Transverse colon (tissue), 4 donors: Measurements from ENCODE around the gene LIPI. TPM values are rescaled to one million over a fixed set of nuclear protein-coding genes. Genes with fewer than 3 reads are reported as not detected.
A peak's percentile ranks its signal among the peaks of the same experiment; 100 is the strongest.

ENCODE experiments used
- DNase-seq: peaks from one replicate; pipeline ENCODE4 v3.0.0-alpha.2; 2019
- H3K27ac ChIP-seq, 4 donors: fragments of 200-600 bp; sonication (generic); 2 replicates each; pipeline ENCODE4 v1.5.1; 2016 to 2018; ENCODE audit warnings: inconsistent platforms in 4 of 4
- H3K27me3 ChIP-seq: fragments of 200-600 bp; sonication (generic); 2 replicates; pipeline ENCODE4 v1.5.1; 2017; ENCODE audit warnings: inconsistent platforms
- H3K36me3 ChIP-seq, 4 donors: fragments of 200-600 bp; sonication (generic); 2 replicates each; pipeline ENCODE4 v1.5.1; 2017 to 2019; ENCODE audit warnings: inconsistent platforms in 4 of 4
- H3K4me1 ChIP-seq, 4 donors: fragments of 200-600 bp; sonication (generic); 2 replicates each; pipeline ENCODE4 v1.5.1; 2017 to 2020; ENCODE audit warnings: inconsistent platforms in 4 of 4
- H3K4me3 ChIP-seq, 4 donors: fragments of 200-600 bp; sonication (generic); 1 replicate in 1 of 4; 2 replicates in 3 of 4; pipeline versions ENCODE4 v1.5.1 to v1.6.1; 2017 to 2019; ENCODE audit warnings: inconsistent platforms in 4 of 4
- H3K9me3 ChIP-seq, 2 donors: fragments of 200-600 bp; sonication (generic); 2 replicates each; pipeline ENCODE4 v1.5.1; 2017 to 2019; ENCODE audit warnings: inconsistent platforms in 2 of 2
- EP300 ChIP-seq: sonication (generic); formaldehyde crosslinking; IDR thresholded peaks from one replicate; pipeline ENCODE4 v1.6.1; 2017; ENCODE audit warnings: antibody characterized with exemption, low read depth
- POLR2A ChIP-seq: fragments of 450-650 bp; IDR thresholded peaks from one replicate; pipeline ENCODE4 v1.6.1; 2016; ENCODE audit warnings: antibody characterized with exemption, mild to moderate bottlenecking, moderate library complexity
- POLR2AphosphoS5 ChIP-seq, 3 donors: sonication (generic); formaldehyde crosslinking; IDR thresholded peaks; one replicate each; pipeline ENCODE4 v1.6.1; 2016; ENCODE audit warnings: antibody characterized with exemption in 3 of 3
- WGBS, 2 donors: methylation state at CpG; one replicate each; pipeline ENCODE4 v1.1.5; 2018; ENCODE audit warnings: low coverage in 1 of 2; 5-methylcytosine and 5-hydroxymethylcytosine counted together
- in situ Hi-C, 4 donors: fragments of 200-750 bp; cut with MboI; loops; one replicate each; pipeline versions ENCODE4 v1.15.0 to v1.15.1; 2017; ENCODE audit warnings: low sequenced_read_pairs in 3 of 4, low pct_ligation_motif_present in 1 of 4, low pct_unique_long_range_greater_than_20kb in 1 of 4
- intact Hi-C: fragments of 100-400 bp; cut with DNase I; formaldehyde crosslinking; loops from one replicate; pipeline ENCODE4 v1.15.1; 2023; ENCODE audit warnings: low total_unique reads
- total RNA-seq, 4 donors: library from RNA; depleted of rRNA; stranded (reverse); fragments of >200 nt; gene quantifications; one replicate each; pipeline ENCODE4 v1.1.0, GENCODE V29; 2016
- TF ChIP-seq, protein P1 (sequence below), 5 experiments: fragments of 200-600 bp in 3 of 5; fragments of 450-650 bp in 2 of 5; sonication (generic) in 3 of 5; IDR thresholded peaks; 1 replicate in 2 of 5; 2 replicates in 3 of 5; pipeline ENCODE4 v1.5.1; 2016 to 2017; ENCODE audit warnings: antibody characterized with exemption in 5 of 5, inconsistent platforms in 3 of 5, mild to moderate bottlenecking in 2 of 5, moderate library complexity in 1 of 5

The LIPI gene
- not detected for total RNA-seq

DNA sequence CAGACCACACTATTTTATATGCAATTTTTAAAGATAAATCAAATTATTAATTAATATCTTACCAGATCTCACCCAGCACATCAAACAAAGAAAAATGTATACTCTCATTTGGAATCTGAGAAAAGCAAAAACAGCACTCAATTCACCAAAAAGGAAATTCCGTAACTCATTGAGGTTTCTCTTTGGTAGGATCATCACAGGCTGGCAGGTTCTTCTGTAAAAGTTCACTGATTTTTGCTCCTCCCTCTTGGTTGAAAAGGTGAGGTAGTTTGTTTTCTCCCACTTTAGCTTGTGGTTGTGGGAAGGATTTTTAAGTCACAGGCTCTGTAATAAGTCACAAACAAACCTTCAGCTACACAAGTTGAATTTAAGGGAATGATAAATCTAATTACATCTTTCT lies at the start of gene LIPI:
LIPI (minus strand) TSS at position 218 of the 400 bp plus-strand sequence; CDS start at position 108, 110 bp downstream.
- Histone ChIP-seq H3K4me3 (no peak within 1 kb of the TSS), H3K27me3 (peaks cover 16% of the 10 kb centered on the region), H3K4me1 (no peaks in the 10 kb centered on the region), H3K27ac (no peak within 1 kb of the TSS), H3K9me3 (no peaks in the 10 kb centered on the region), H3K36me3 (no peaks in the 10 kb centered on the region)
- intact Hi-C loops (no loop called here), in situ Hi-C loops (no loop called here)
- no peak for DNase-seq
- TF ChIP-seq POLR2A (no peak), POLR2AphosphoS5 (IDR thresholded peaks at IDR 0.05) (no peak), EP300 (no peak)
- TF ChIP-seq, protein P1, sequence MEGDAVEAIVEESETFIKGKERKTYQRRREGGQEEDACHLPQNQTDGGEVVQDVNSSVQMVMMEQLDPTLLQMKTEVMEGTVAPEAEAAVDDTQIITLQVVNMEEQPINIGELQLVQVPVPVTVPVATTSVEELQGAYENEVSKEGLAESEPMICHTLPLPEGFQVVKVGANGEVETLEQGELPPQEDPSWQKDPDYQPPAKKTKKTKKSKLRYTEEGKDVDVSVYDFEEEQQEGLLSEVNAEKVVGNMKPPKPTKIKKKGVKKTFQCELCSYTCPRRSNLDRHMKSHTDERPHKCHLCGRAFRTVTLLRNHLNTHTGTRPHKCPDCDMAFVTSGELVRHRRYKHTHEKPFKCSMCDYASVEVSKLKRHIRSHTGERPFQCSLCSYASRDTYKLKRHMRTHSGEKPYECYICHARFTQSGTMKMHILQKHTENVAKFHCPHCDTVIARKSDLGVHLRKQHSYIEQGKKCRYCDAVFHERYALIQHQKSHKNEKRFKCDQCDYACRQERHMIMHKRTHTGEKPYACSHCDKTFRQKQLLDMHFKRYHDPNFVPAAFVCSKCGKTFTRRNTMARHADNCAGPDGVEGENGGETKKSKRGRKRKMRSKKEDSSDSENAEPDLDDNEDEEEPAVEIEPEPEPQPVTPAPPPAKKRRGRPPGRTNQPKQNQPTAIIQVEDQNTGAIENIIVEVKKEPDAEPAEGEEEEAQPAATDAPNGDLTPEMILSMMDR (IDR thresholded peaks at IDR 0.05) = no peak
- 47 to 62% methylated on average over 1 of the region's 1 CpG for WGBS, 2 donors

DNA sequence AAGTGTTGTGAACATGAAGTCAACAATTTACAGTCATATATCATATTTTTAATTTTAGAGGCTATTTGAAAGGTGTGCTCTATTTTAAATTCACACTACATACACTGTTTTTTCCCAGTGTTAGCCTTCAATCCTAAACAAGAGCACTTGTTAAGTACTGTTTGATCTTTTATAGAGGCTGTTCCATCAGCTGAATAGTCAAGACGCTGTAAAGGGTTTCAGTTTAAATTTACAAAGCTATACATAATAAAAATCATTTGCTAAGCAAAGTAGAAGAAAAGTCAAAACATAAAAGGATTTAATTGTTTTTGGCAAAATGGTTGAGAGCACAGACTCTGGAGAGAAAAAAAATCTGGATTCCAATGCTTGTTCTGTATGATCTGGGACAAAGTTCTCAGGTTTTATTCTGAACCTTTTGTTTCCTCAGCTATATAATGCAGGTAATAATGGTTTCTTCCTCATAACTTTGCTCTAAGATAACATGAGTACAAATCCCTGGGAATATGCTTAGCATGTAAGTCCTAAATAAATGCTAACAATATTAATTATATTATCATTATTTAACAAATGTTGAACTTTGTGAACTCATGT lies 49.5 kb upstream of the LIPI start:
- no peaks in the 10 kb centered on the region for H3K36me3 ChIP-seq
- no peak for TF ChIP-seq EP300
- TF ChIP-seq POLR2AphosphoS5 (IDR thresholded peaks at IDR 0.05) = peak in 1 of 3 donors; percentile 8
- peak overlapping the region in 1 of 4 donors; percentile 17 for H3K4me3 ChIP-seq
- DNase-seq = no peak
- no peaks in the 10 kb centered on the region for H3K27me3 ChIP-seq
- H3K9me3 ChIP-seq = no peaks in the 10 kb centered on the region
- H3K4me1 ChIP-seq = peaks cover 0 to 49% (median 16%) of the 10 kb centered on the region in 4 donors
- intact Hi-C loops = no loop called here
- H3K27ac ChIP-seq = peak overlapping the region; percentile 49 to 69 (median 58)
- in situ Hi-C loops = loop anchor here in 2 of 4 donors (10.0 to 25.0 kb wide), 2 partner anchors 1325 to 1327 kb away; no protein-coding TSS in a partner anchor
- 7 to 20% methylated on average over 1 of the region's 1 CpG for WGBS, 2 donors

DNA sequence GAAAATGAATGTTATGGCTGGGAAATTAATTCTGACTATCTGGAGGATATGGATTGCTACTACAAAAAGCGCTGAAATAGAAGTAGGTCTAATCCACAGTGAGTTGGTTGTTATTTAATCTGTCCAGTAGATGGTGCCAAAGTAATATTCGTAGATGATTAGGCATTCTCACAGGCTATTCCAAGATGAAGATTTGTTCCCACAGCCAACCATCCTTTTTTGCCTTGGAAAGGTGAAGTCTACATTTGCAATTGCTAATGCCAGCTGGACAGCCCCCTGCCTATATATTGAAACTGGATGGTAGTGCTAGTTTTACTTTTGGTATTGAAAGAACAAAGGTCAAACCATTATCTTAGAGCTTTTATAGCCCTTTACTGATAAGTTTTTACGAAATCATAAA lies 49.0 kb upstream of the LIPI start:
- WGBS, 2 donors = 20 to 23% methylated on average over 3 of the region's 3 CpGs
- peaks cover 0 to 49% (median 16%) of the 10 kb centered on the region in 4 donors for H3K4me1 ChIP-seq
- intact Hi-C loops (loop anchor here (5.0 kb wide), 1 partner anchor 1328 kb away; no protein-coding TSS in a partner anchor), in situ Hi-C loops (loop anchor here in 2 of 4 donors (10.0 to 25.0 kb wide), 2 partner anchors 1325 to 1328 kb away; no protein-coding TSS in a partner anchor)
- no peak for TF ChIP-seq POLR2AphosphoS5 (IDR thresholded peaks at IDR 0.05)
- TF ChIP-seq POLR2A = no peak
- TF ChIP-seq, protein P1 (IDR thresholded peaks at IDR 0.05) = peak; percentile 44 to 64 (median 54)
- no peak for TF ChIP-seq EP300
- no peaks in the 10 kb centered on the region for H3K9me3 ChIP-seq
- no peaks in the 10 kb centered on the region for H3K36me3 ChIP-seq
- no peaks in the 10 kb centered on the region for H3K27me3 ChIP-seq
- H3K4me3 ChIP-seq = peak overlapping the region in 1 of 4 donors; percentile 17
- peak overlapping the region; percentile 49 to 69 (median 58) for H3K27ac ChIP-seq
- no peak for DNase-seq

DNA sequence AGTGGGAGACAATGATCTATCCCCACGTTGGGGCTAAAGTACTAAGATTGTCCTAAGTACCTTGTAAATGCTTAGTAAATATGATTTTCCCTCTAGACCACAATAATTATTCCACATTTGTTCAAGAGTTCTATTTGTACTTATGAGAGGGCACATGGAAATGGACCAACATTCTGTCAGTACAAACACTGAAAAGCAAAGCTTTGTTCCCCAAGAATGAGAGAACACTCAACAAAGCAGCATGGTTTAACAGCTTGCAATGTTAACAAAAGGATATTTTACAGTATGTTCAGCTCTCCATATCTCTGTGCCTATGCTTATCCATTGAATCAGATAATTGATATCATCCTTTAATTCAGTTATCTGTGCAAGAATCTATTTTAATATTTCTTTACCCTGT lies 40.6 kb upstream of the LIPI start:
- in situ Hi-C loops = loop anchor here in 1 of 4 donors (25.0 kb wide), 1 partner anchor 1336 kb away; no protein-coding TSS in a partner anchor
- no peaks in the 10 kb centered on the region for H3K27me3 ChIP-seq
- no peak overlapping the region for H3K27ac ChIP-seq
- H3K4me1 ChIP-seq = peaks cover 0 to 14% (median 3%) of the 10 kb centered on the region in 4 donors
- H3K36me3 ChIP-seq = no peaks in the 10 kb centered on the region
- H3K9me3 ChIP-seq = no peaks in the 10 kb centered on the region
- 18 to 21% methylated on average over 1 of the region's 1 CpG for WGBS, 2 donors
- DNase-seq = no peak
- no peak overlapping the region for H3K4me3 ChIP-seq
- TF ChIP-seq POLR2AphosphoS5 (IDR thresholded peaks at IDR 0.05) (no peak), POLR2A (no peak), EP300 (no peak)
- TF ChIP-seq, protein P1 (IDR thresholded peaks at IDR 0.05) = no peak
- intact Hi-C loops = no loop called here
